Measurements from ENCODE around the gene NRIP3.
"Not testable (repeated sequence)": the region's sequence is repeated elsewhere in the genome, so short reads cannot be mapped to it uniquely, and the experiment has no call there.

Gene NRIP3

DNA sequence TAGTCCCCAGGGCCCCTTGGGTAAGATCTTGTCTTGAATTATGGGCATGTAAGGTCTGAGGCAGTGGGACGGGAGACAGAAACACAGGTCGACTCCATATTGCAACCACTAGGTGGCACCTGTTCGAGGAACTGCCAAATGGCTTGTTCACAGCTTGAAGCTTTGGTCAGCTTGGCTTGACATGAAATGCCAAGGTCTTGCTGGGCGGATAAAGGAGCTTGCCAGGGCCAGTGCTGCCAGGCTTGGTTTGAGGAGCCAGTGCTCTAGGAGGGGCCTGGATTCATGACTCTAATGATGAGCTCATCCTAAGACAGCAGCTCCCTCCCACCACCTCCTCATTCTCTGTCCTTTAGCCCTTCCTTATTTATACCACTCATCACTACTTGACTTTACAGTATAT, 11.9 kb upstream of the NRIP3 start:
- DNase-seq = no peak

GRCh38 chr11:9014826-9015225, 11.0 kb upstream of the NRIP3 start:
- no peak for DNase-seq

DNA sequence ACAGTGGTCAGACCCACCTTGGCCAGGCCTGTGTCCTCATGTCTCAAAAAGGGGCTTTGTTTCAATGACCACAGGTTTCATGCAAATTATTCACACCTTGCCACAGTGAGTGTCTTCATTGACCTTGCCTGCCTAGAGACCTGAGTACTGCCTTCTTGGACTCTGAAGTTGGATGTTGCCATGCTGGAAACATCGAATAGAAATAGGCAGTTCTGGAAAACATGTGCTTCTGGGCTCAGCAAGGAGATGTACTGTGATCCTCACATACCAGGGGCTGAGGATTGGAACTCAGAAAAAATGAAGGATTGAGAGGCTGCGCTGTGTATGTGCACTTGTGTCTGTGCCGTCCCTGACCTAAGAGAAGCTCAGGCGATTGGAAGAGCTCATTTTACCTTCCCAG, 9.6 kb upstream of the NRIP3 start:
- DNase-seq = no peak

DNA sequence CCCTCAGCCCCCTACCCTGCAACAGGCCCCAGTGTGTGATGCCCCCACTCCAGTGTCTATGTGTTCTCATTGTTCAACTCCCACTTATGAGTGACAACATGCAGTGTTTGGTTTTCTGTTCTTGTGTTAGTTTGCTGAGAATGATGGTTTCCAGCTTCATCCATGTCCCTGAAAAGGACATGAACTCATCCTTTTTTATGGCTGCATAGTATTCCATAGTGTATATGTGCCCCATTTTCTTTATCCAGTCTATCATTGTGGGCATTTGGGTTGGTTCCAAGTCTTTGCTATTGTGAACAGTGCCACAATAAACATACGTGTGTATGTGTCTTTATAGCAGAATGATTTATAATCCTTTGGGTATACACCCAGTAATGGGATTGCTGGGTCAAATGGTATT, 5.7 kb upstream of the NRIP3 start:
- DNase-seq = not testable (repeated sequence)

DNA sequence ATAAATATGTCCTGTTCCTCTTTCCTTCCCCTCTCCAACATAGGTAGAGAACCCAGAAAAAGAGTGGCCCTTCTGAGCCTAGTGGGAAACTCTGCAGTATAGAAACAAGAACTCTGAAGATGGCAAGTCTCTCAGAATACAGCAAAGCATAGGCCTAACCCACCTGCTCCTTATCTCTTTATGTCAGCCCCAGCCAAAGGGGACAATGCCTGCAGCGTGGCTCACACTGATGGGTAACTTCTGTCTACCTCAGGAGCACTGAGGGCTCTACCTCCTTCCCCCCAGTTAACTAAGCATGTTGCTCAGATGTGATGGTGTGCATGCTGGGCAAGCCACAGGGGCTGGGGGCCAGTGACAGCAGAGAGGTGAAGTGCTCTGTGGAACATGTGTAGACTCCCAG, 4.9 kb upstream of the NRIP3 start:
- DNase-seq = no peak

- DNase-seq = no peak
These were observed 4.3 kb upstream of the NRIP3 start for GRCh38 chr11:9008011-9008550.

DNA sequence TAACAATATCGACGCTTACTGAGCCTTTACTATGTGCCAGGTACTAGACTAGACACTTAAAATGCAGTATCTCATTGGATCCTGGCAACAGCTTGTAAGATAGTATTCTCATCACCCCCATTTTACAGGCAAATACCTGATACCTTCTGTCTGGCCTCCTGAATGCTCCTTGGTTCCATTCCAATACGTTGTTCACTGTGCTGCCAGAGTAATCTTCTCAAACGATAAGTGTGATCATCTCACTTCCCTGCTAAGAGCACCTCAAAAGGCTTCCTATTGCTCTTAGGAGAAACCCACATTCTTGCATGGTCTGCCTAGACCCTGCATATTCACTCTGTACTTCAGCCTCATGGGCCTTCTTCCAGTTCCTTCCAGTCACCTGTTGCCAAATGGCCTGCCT, 1.3 kb upstream of the NRIP3 start:
- no peak for DNase-seq

- DNase-seq = no peak
These were observed 554 bp upstream of the NRIP3 start for GRCh38 chr11:9004183-9004926.

- no peak for DNase-seq
These were observed 755 bp downstream of the NRIP3 start for GRCh38 chr11:9002920-9003572.

GRCh38 chr11:9001736-9002135, 2.1 kb downstream of the NRIP3 start:
- DNase-seq = no peak

DNA sequence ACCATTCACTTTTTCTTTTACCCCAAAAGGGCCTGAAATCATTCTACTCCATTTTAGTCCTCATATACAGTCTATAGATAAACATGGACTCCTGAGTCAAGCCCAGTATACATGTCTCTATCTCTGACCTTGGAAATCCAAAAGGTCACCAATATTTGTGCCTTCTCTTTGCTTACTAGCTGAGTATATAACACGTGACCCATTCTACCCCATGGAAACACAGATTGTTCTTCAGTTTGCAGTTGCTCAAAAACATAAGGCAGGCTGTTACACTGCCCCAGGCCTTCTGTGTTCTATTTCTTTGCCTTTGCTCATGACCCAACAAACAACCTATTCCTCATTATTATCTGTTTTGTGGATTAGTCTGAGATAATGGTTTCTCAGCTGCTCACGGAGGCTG, 5.8 kb downstream of the NRIP3 start:
- no peak for DNase-seq

DNA sequence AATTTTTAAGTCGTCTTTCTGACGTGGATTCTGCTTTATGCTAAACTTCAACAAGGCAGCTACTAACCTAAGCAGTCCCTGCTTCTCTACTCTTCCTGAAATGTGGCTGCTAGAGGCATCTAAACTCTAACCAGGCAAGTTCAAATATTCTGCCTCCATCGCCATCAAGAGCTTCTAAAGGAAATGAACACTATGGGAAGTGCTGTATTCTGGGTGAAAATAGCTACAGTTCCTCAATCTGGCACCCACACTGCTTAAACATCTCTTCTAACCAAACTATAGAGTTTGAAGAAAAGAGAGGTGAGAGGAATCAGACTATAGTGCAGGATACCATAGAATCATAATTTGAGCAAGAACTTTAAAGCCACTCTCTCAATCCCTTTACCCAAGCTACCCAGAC, 6.3 kb downstream of the NRIP3 start:
- DNase-seq = no peak

GRCh38 chr11:8989453-8989852, 14.3 kb downstream of the NRIP3 start:
- DNase-seq = no peak

- no peak for DNase-seq
These were observed 15.2 kb downstream of the NRIP3 start for GRCh38 chr11:8988329-8989234.

- no peak for DNase-seq
These were observed 16.4 kb downstream of the NRIP3 start for GRCh38 chr11:8987446-8987845.

GRCh38 chr11:8986772-8987171, 17.0 kb downstream of the NRIP3 start:
- DNase-seq = not testable (repeated sequence)

DNA sequence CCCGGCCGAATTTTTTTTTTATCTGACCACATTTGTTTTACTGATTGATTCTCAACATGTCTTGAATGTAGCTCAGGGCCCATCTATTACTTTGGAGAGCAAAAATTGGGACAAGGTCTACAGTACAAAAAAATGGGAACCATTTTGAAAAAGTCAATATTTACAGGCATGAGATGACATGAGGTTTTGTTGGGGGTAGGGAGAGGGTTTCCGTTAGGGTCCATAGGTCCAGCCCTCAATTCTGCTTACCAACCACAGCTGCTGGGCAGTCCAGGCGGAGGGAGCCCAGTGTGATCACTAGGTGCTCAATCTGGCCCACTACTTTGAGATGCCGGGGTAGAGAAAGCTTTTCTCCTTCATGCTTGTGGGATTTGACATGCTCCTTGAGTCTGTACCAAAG, 18.3 kb downstream of the NRIP3 start:
- DNase-seq = no peak

- no peak for DNase-seq
These were observed 20.2 kb downstream of the NRIP3 start for GRCh38 chr11:8983552-8983951.

DNA sequence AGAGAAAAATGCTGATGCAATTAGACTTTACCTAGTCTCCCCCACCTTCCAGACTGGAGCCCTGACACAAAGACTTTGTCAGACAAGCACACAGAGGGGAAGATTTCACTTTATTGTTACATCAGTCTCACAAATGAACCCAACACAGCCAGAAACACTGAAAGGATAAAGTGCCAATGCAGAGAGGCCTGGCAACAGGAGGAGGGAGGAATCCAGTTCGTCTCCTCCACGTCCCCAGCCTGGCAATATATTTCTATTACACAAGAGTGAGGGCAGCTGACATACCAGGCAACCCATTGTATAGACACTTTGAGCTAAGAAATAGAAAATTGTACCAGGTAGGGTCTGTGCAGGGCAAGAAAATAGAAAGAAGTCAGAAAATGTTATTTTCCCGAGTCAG, 23.3 kb downstream of the NRIP3 start:
- no peak for DNase-seq

- not testable (repeated sequence) for DNase-seq
These were observed 24.4 kb downstream of the NRIP3 start for GRCh38 chr11:8979365-8979764.

- DNase-seq = no peak
These were observed 30.7 kb downstream of the NRIP3 start for GRCh38 chr11:8973121-8973520.

GRCh38 chr11:8971924-8972316, 31.9 kb downstream of the NRIP3 start:
- DNase-seq = no peak

GRCh38 chr11:8971196-8971923, 32.4 kb downstream of the NRIP3 start:
- no peak for DNase-seq
